NCI-H1694 treated with DMSO at 0.1 percent for 48 hours (cell line): ENCODE results near the gene F8.
A peak's percentile ranks its signal among the peaks of the same experiment; 100 is the strongest.

Experiments used
- DNase-seq: peaks from one replicate; lab custom pipeline; 2025; lab: John Stamatoyannopoulos, UW

The F8 gene

DNA sequence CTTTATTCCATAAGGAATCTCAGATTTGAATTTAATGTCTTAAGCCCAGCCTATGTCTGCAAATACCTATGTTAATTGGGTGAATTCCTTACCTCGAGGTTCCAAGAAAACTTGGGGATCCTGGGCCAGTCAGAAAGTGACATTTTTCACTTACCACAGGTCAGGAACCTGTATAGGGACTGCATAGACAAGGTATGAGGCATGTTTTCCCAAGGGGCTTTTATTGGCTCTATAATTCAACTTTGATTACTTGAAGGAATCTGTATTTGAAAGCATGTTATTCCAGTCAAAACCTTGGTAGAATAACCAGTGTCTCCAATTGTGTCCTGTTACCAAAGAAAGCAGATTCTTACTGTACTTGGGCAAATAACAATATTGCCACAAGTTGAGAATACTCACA lies 208.7 kb downstream of the F8 start:
- no peak for DNase-seq

DNA sequence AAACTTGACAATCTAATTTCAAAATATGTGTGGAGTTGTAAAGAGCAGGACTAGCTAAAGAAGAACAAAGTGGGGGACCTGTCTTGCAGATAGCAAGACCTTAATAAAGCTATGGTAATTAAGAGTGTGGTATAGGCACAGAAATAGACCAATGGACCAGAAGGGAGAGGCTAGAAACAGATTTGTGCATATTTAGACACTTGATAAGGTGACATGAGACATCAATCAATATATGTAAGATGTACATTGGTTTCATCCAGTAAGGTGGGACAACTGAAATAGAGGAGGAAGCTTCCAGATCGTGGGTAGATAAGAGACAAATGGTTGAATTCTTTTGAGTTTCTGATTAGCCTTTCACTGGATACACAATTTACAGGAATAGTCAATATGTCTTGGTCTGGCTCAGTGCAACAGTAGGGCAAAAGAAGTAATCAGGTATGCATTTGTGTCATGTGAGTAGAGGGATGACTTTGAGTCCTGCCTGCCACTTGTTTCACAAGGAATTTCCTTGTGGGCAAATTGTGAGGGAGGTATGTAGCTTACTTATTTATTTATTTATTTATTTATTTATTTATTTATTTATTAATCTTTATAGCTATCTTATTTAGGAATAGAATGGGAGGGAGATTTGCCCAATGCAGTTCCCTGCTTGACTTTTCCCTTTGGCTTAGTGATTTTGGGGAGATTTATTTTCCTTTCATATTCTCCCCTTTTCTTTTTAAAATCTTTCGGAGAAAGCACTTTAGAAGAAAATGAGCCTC lies 210.0 kb downstream of the F8 start:
- no peak for DNase-seq

DNA sequence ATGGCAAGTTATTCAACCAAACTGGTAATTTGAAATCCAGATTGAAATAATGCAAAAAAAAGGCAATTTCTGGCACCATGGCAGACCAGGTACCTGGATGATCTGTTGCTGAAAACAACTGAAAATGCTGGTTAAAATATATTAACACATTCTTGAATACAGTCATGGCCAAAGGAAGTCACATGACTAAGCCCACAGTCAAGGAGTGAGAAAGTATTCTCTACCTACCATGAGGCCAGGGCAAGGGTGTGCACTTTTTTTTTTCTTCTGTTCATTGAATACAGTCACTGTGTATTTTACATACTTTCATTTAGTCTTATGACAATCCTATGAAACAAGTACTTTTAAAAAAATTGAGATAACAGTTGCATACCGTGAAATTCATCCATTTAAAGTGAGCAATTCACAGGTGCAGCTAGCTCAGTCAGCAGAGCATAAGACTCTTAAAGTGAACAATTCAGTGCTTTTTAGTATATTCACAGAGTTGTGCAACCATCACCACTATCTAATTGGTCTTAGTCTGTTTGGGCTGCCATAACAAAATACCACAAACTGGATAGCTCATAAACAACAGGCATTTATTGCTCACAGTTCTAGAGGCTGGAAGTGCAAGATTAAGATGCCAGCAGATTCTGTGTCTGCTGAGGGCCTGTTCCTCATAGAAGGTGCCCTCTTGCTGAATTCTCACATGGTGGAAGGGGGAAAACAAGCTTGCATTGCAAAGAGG lies 212.4 kb downstream of the F8 start:
- no peak for DNase-seq

DNA sequence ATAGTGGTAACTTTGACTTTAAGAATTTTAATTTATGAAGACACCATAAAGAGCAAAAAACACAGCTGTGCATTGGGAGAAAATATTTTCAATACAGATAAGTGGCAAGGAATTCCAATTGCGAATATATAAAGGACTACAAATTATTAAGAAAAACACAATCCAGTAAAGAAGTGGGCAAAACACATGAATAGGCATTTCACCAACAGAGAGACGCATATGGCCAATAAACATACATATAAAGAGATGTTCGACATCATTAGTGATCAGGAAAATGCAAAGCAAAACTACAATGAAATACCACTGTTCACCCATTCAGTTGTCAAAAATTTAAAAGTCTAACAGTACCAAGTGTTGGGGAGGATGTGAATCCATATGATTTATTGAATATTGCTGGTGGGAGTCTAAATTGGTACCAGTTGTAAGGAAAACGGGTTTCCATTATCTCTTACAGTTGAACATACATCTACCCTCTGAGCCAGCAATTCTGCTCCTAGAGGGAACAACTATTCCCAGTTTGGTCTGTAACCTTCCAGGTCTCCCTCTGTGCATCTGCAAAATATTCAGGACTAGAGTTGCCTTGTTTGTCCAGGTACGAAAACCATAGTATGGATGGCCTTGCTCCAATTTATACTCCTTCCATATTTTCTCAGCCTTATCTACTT lies 215.6 kb downstream of the F8 start:
- no peak for DNase-seq

DNA sequence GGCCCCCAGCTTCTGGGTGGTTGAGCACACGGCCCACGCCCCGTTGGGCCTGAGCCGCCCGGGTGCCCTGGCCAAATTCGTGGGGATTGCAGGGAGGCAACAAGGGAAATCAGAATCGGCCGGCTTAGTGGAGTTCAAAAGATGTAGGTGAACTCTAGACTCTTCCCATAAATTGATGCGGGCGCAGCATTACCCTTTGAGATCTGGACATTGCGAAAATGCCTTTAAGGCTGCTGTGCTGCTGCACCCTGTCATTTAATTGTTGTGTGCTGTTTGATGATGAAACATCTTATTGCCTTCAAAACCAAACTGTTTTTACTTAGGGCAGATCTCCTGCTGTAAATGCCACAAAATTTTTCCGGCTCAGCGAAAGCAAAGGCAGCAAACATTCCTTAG lies 216.8 kb downstream of the F8 start:
- DNase-seq: no peak

DNA sequence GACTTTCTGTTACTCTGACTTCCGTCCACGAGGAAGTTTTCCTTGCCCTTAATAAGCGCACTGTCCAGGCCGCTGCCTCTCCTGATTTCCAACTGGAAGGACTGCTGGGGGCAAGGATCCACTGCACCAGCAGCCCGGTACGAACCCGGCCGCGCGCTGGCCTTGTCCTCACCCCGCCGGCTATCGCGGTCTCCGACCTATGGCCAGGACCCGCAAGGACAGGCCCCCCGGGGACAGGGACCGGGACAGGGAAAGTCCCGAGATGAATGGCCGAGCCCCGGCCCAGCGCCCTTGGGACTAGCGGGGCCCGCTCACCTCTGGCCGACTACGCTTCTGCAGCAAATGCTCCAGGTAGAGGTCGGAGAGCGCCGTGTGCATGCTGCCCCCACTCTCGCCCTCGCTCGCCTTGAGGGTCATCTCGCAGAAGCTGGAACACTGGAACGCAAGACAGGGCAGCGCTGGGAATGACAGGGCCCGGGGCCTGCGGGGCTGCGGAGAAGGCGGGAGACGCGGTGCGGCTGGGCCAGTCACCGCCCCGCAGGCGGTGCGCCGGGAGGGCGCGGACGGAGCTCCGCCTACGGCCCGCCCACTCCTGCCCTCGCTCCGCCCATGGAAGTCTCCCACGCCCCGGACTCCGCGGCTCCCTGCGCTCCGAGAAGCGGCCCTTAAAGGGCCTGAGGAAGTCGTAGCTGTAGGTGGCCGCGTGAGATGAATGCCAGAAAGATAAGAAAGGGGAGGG lies 217.4 kb downstream of the F8 start, which contains the start of gene MPP1:
TSS of gene MPP1 (minus strand) at position 529 of the 739 bp plus-strand sequence. CDS start at position 417, 112 bp downstream.
- DNase-seq: peak; percentile 39

DNA sequence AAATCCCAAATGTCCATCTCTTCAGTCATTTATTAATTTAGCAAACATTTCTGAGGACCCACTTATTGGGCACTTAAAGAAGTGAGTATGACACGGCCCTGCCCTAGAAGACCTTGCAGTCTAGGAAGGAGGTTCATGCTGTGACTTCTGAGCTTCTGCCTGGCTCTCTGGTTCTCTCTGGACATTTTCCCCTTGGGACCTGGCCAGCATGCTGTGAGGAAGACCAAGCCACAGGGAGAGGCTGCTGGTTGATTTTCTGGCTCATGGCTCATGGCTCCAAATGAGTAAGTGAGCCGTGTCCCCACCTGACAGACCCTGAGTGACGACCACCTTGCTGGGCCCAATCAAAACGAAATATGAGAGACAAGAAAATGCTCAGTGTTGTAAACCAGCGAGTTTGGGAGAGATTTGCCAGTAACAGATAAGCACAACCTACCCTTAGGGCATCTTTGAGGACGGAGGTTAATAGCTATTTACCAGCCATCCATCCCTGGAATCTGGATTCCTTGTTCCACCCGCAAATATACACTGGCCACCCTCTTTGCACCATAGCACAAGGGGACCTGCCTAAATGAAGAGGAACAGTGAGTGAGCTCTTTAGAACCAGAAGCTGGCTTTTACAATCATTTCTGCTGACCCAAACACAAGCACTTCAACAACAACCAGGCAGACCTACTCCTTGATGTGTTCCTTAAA lies 218.1 kb downstream of the F8 start:
- DNase-seq: no peak

DNA sequence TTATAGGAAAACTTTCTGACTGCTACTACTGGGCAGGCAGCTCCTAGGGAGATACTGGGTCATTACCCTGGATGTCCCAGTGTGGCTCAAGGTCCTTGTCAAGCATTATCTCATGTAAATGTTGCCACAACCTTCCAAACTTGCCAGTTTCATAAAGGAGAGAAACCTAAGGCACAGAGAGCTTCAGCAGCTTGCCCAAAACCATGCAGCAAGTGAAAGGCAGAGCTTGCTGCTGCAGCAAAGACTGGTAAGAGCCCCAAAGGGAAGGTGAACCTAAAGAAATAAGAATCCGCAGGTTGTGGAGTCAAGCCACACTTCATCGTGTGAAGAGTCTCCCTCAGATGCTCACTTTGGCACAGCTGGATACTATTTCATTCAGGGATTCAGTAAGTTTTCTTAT lies 219.6 kb downstream of the F8 start:
- no peak for DNase-seq

DNA sequence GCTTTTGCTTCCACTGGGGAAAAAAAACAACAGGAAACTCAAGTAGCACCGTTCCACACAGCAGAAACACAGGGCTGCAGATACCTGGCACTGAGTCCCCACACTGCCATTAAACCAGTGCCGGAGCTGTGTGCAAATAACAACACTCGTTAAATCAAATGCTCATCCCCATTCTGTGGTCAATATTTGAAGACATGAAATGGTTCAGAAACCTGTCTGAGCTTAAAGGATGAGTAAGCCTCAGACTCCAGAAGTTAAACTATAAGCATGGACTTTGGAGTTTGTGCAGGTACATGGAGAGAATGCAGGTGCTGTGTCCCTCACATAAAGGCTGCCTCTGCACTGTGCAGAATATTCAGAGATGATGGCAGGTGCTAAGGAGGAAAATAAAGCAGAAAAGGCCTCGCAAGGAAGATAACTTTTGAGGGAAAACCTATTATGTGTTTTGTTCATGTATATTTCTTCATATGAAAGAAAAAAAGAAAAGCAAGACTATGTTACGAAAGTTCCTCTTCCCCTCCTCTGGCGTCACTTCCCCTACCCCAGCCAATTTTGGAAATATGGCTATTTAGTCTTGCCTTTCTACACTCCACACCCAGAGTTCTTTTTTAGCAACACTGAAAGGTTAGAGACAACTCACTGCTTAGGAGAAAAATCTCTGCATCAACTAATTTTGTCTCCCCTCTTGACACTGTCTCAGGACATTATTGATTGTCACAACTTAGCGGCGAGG lies 221.9 kb downstream of the F8 start:
- no peak for DNase-seq

DNA sequence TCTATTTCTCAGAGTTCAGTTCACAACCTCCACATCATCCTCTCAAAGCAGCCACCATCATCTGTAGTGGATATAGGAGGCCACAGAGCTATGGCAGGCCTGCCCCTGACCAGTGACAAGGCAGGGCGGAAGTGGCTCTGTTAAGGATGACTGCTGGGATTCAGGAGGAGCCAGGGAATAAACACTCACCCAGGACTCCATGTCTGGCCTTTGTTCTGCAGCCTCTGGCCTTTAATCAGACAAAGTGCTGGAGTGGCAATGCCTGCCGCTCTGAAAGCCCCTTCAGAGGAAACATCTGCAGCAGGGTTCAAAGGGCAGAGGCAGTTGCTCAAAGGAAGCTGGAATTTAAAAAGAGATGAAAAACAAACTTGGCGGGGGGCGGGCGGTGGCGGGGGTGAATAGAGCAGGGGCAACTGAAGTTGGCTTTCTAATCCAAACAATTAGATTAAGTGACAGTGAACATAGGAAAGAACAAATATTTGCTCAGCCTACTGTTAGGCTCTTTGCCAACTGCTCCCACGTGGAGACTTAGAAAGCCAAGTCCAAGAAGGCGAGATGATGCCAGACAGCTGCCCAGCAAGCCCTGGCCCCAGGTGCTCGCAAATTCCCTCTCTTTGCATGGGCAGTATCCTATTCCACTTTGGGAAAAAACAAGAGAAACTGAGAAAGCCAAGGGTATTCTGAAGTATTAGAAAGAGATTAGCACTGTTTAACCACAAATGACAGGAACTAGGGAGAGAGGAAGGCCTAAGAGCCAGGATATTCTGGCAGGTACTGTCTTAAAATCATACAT lies 222.8 kb downstream of the F8 start:
- no peak for DNase-seq

DNA sequence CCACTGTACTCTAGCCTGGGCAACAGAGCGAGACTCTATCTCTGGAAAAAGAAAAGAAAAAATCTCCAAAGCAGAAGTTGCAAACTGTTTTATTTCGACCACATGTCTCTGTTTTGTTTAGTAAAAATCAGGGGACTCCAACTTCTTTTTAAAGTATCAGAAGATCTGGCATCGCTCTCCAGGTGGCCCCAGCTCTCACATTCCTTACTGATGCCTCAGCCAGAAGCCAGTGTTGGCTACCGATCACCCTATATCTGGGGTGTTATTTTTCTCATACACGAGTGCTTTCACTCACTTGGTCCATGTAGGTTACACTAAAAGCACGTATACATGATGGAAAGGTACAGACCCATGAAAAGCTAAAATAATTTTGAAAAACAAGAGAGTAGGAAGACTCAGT lies 225.5 kb downstream of the F8 start:
- DNase-seq: no peak

DNA sequence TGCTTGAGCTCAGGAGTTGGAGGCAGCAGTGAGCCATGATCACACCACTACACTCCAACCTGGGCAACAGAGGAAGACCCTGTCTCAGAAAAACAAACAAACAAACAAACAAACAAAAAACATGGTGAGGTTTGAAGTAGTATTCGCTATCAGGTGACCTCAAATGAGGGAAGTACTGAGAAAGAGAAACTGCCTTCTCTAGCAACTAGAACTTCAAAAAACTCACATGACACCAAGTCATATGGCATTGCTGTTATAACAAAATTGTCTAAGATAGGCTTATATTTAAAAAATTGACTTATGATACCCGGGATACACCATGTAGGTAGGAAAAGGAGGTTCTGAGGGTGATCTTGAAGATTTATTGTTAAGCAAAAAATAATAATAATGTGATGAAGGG lies 227.5 kb downstream of the F8 start:
- no peak for DNase-seq

DNA sequence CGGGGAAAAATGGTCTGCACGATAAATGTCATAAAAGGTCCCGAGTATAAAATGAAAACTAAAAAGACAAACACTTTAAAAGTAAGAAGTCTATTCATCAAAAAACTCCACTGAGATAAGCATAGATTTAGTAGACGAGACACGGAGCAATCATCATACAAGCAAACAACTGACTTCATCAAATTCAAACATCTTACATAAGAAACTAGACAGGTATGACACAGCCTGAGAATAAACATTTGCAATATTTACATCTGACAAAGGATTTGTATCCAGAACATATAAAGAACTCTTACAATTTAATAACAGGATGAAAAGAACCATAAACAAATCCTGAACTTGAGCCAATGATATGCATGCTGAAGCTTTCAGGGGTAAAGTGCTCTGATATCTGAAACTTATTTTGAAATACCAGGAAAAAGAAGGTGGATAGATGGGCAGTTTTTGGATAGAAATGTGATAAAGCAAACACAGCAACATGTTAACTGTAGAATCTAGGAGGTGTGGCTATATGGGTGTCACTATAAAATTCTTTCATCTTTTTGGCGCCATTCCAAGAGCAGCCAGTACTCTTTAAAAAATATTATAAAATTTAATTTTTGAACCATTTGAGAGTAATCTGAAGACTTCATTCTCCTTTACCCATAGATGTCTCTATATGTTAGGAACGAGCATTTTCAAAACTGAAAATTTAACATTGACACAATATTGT lies 229.3 kb downstream of the F8 start:
- no peak for DNase-seq

DNA sequence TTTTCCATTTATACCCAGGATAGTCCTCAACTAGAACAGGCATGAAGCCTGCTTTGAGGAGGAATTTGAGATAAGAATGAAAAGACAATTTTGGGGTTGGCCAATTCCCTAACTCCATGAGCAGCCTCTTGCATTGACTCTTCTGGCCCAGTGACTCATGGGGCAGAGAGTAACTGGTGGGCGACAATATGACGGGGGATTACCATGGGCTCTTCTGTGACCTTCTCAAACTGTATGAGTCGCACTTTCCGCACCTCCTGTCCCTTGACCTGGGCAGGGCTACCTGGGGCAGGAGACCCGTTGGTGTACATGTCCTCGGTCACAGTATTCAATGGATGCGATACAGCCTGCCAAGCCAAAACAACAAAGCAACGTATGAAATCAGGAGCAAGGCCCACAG lies 230.6 kb downstream of the F8 start:
- DNase-seq: no peak

DNA sequence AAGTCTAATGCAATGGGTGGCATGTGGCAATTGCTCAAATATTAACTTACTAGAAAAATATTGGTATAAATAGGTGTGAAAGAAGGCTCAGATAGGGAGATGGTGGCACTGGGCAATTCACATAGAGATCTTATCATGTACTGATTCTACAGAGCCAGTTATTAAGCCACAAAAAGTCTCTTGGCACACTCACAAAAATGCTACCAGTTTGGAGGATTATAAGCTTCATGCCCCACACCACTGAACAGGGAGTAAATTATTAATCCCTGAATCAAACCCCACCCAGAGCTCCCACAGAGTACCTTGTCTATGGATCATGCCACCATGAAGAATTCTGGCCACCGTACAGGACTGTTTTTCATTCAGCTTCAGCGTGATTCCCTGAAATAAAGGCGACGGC lies 231.1 kb downstream of the F8 start:
- no peak for DNase-seq
